Hindlimb muscle (tissue), 1 donor: ENCODE data around the gene CCDC120. TPM values are rescaled to one million over a fixed set of nuclear protein-coding genes. Genes with fewer than 3 reads are reported as not detected.

Experiments
- DNase-seq: peaks from one replicate; pipeline ENCODE4 v3.0.0-alpha.2; 2013
- polyA plus RNA-seq: library from polyadenylated mRNA; unstranded; fragments of 120-200 nt; gene quantifications from one replicate; pipeline ENCODE4 v1.2.1, GENCODE V29; 2013; ENCODE audit not compliant: insufficient read length

Gene CCDC120
- polyA plus RNA-seq, 1 donor = 4.6 TPM

- no peak for DNase-seq
Measured at GRCh38 chrX:49102190-49102589, 43.4 kb downstream of the CCDC120 start.

- DNase-seq = no peak
Measured at GRCh38 chrX:49103637-49104036, 44.8 kb downstream of the CCDC120 start.

GRCh38 chrX:49106296-49106695 is 47.5 kb downstream of the CCDC120 start:
- DNase-seq = no peak

GRCh38 chrX:49106930-49107329 is 48.1 kb downstream of the CCDC120 start:
- no peak for DNase-seq

- DNase-seq = no peak
Measured at GRCh38 chrX:49108641-49109040, 49.8 kb downstream of the CCDC120 start.

GRCh38 chrX:49110417-49110816 is 51.6 kb downstream of the CCDC120 start:
- no peak for DNase-seq

GRCh38 chrX:49111791-49112190 is 53.0 kb downstream of the CCDC120 start:
- no peak for DNase-seq

- DNase-seq = no peak
Measured at GRCh38 chrX:49116076-49116475, 57.3 kb downstream of the CCDC120 start.

GRCh38 chrX:49116716-49117115 is 57.9 kb downstream of the CCDC120 start:
- no peak for DNase-seq

- DNase-seq = no peak
Measured at GRCh38 chrX:49117581-49117980, 58.8 kb downstream of the CCDC120 start.

Other genes starting within 250 kb of the CCDC120 start
- gene ERAS, start 232.5 kb upstream of the CCDC120 start, polyA plus RNA-seq = not detected
- gene PCSK1N, start 223.4 kb upstream of the CCDC120 start, polyA plus RNA-seq = not detected
- gene TIMM17B, start 161.2 kb upstream of the CCDC120 start, polyA plus RNA-seq = 38.2 TPM
- 69.1 TPM for gene PQBP1, start 161.1 kb upstream of the CCDC120 start, polyA plus RNA-seq
- gene SLC35A2, start 147.4 kb upstream of the CCDC120 start, polyA plus RNA-seq = 16.4 TPM
- gene PIM2, start 140.0 kb upstream of the CCDC120 start, polyA plus RNA-seq = 2.1 TPM
- 41.6 TPM for gene OTUD5, start 101.4 kb upstream of the CCDC120 start, polyA plus RNA-seq
- 1.4 TPM for gene KCND1, start 87.2 kb upstream of the CCDC120 start, polyA plus RNA-seq
- gene GRIPAP1, start 56.7 kb upstream of the CCDC120 start, polyA plus RNA-seq = 22.0 TPM
- gene TFE3, start 15.6 kb upstream of the CCDC120 start, polyA plus RNA-seq = 22.2 TPM
- 20.3 TPM for gene PRAF2, start 15.0 kb downstream of the CCDC120 start, polyA plus RNA-seq
- 34.5 TPM for gene WDR45, start 20.9 kb downstream of the CCDC120 start, polyA plus RNA-seq
- gene GPKOW, start 64.7 kb downstream of the CCDC120 start, polyA plus RNA-seq = 18.4 TPM
- gene MAGIX, start 103.8 kb downstream of the CCDC120 start, polyA plus RNA-seq = 2.7 TPM
- gene PLP2, start 112.9 kb downstream of the CCDC120 start, polyA plus RNA-seq = 148 TPM
- gene PRICKLE3, start 127.4 kb downstream of the CCDC120 start, polyA plus RNA-seq = 4.3 TPM
- gene SYP, start 141.2 kb downstream of the CCDC120 start, polyA plus RNA-seq = 1.0 TPM
- not detected for gene CACNA1F, start 174.3 kb downstream of the CCDC120 start, polyA plus RNA-seq
- gene CCDC22, start 176.5 kb downstream of the CCDC120 start, polyA plus RNA-seq = 13.9 TPM
- gene FOXP3, start 205.7 kb downstream of the CCDC120 start, polyA plus RNA-seq = 0.66 TPM
- 10.2 TPM for gene PPP1R3F, start 210.8 kb downstream of the CCDC120 start, polyA plus RNA-seq
- gene GAGE10, start 244.6 kb downstream of the CCDC120 start, polyA plus RNA-seq = not detected